ENCODE data around the gene ING1.

The ING1 gene

GRCh38 chr13:110772091-110772984, 58.8 kb downstream of the ING1 start:
- no peak for DNase-seq (ENCODE audit: low read depth)
